GM23338 (cell line): Measurements from ENCODE around the gene VWA2. TPM values are rescaled to one million over a fixed set of nuclear protein-coding genes. Genes with fewer than 3 reads are reported as not detected.

Experiments
- ATAC-seq: fragments of 200-7000 bp; cut with Tn5 transposase; 3 replicates; pipeline ENCODE4 v1.9.1; 2020
- DNase-seq: peaks from one replicate; pipeline ENCODE4 v3.0.0-alpha.2; 2015; ENCODE audit warnings: low spot score
- H2AFZ ChIP-seq: fragments of 200-600 bp; sonication (generic); 2 replicates; pipeline ENCODE4 v1.8.0; 2016; ENCODE audit warnings: antibody characterized with exemption, mild to moderate bottlenecking, moderate library complexity
- H3F3A ChIP-seq: fragments of 200-600 bp; sonication (generic); replicated peaks from 2 replicates; pipeline ENCODE4 v1.8.0; 2017; ENCODE audit warnings: antibody characterized with exemption, mixed run types, low read depth
- H3K27ac ChIP-seq: fragments of 200-600 bp; sonication (generic); 2 replicates; pipeline ENCODE4 v1.6.1; 2016; ENCODE audit warnings: low read depth
- H3K27me3 ChIP-seq: fragments of 200-600 bp; sonication (generic); 2 replicates; pipeline ENCODE4 v1.8.0; 2016; ENCODE audit warnings: mild to moderate bottlenecking, mixed run types, moderate library complexity; ENCODE audit not compliant: insufficient read depth
- H3K36me3 ChIP-seq: fragments of 200-600 bp; sonication (generic); 2 replicates; pipeline ENCODE4 v1.8.0; 2016; ENCODE audit warnings: mild to moderate bottlenecking; ENCODE audit not compliant: insufficient read depth
- H3K4me1 ChIP-seq: fragments of 200-600 bp; sonication (generic); 2 replicates; pipeline ENCODE4 v1.8.0; 2016; ENCODE audit warnings: mild to moderate bottlenecking, moderate library complexity; ENCODE audit not compliant: insufficient read depth
- H3K4me2 ChIP-seq: fragments of 200-600 bp; sonication (generic); 2 replicates; pipeline ENCODE4 v1.7.1; 2017; ENCODE audit warnings: mixed run types
- H3K4me3 ChIP-seq: fragments of 200-600 bp; sonication (generic); 2 replicates; pipeline ENCODE4 v1.6.1; 2016; ENCODE audit warnings: mixed run types
- H3K79me2 ChIP-seq: fragments of 200-600 bp; sonication (generic); replicated peaks from 2 replicates; pipeline ENCODE4 v1.8.0; 2017; ENCODE audit warnings: mild to moderate bottlenecking; ENCODE audit not compliant: insufficient read depth
- H3K9me2 ChIP-seq: fragments of 200-600 bp; sonication (generic); 2 replicates; pipeline ENCODE4 v1.8.0; 2017; ENCODE audit not compliant: insufficient read depth
- H4K20me1 ChIP-seq: fragments of 200-600 bp; sonication (generic); replicated peaks from 2 replicates; pipeline ENCODE4 v1.8.0; 2017; ENCODE audit warnings: mild to moderate bottlenecking; ENCODE audit not compliant: insufficient read depth
- H3K27ac Mint-ChIP-seq: 2 replicates; pipeline ENCODE4 v1.8.0; 2020; ENCODE audit warnings: inconsistent platforms, mild to moderate bottlenecking, moderate library complexity, mixed read lengths
- H3K27me3 Mint-ChIP-seq: 3 replicates; pipeline ENCODE4 v1.8.0; 2022; ENCODE audit warnings: low read depth, mild to moderate bottlenecking, moderate library complexity, mixed read lengths, inconsistent platforms; ENCODE audit not compliant: insufficient read depth, poor library complexity
- H3K36me3 Mint-ChIP-seq: 3 replicates; pipeline ENCODE4 v1.8.0; 2021; ENCODE audit warnings: low read depth, mild to moderate bottlenecking, inconsistent platforms, moderate library complexity, mixed read lengths
- H3K4me1 Mint-ChIP-seq: 3 replicates; pipeline ENCODE4 v1.8.0; 2020; ENCODE audit warnings: mild to moderate bottlenecking, inconsistent platforms, mixed read lengths
- H3K4me3 Mint-ChIP-seq: 3 replicates; pipeline ENCODE4 v1.8.0; 2021; ENCODE audit warnings: moderate library complexity, mild to moderate bottlenecking, inconsistent platforms, mixed read lengths
- H3K9me3 Mint-ChIP-seq: 3 replicates; pipeline ENCODE4 v1.8.0; 2020; ENCODE audit warnings: moderate library complexity, mild to moderate bottlenecking, inconsistent platforms, mixed read lengths
- CREB1 ChIP-seq: fragments of 250-450 bp; sonication (Bioruptor Pico); IDR thresholded peaks from 2 replicates; pipeline ENCODE4 v1.5.0; 2020; ENCODE audit warnings: low read depth, mild to moderate bottlenecking, moderate library complexity
- EZH2 ChIP-seq: fragments of 200-600 bp; sonication (generic); IDR thresholded peaks from one replicate; pipeline ENCODE4 v1.8.0; 2017; ENCODE audit warnings: antibody characterized with exemption, mild to moderate bottlenecking, low read depth; ENCODE audit not compliant: unreplicated experiment
- EZH2phosphoT487 ChIP-seq: fragments of 200-600 bp; sonication (generic); IDR thresholded peaks from one replicate; pipeline ENCODE4 v1.8.1; 2018; ENCODE audit warnings: antibody characterized with exemption; ENCODE audit not compliant: unreplicated experiment
- JUNB ChIP-seq: IDR thresholded peaks from one replicate; pipeline ENCODE4 v1.6.1; 2016; ENCODE audit warnings: antibody characterized with exemption; ENCODE audit not compliant: unreplicated experiment
- NANOG ChIP-seq: IDR thresholded peaks from 2 replicates; pipeline ENCODE4 v1.6.1; 2016; ENCODE audit warnings: antibody characterized with exemption, borderline replicate concordance
- POLR2AphosphoS5 ChIP-seq: IDR thresholded peaks from 2 replicates; pipeline ENCODE4 v1.6.1; 2016; ENCODE audit warnings: antibody characterized with exemption, low read depth
- STAT1 ChIP-seq: IDR thresholded peaks from one replicate; pipeline ENCODE4 v1.6.1; 2016; ENCODE audit warnings: antibody characterized with exemption; ENCODE audit not compliant: unreplicated experiment
- ZNF114 ChIP-seq: fragments of 250-450 bp; sonication (Bioruptor Pico); IDR thresholded peaks from 2 replicates; pipeline ENCODE4 v1.5.0; 2020; ENCODE audit warnings: mild to moderate bottlenecking, moderate library complexity
- ZNF331 ChIP-seq: fragments of 250-450 bp; sonication (Bioruptor Pico); IDR thresholded peaks from 2 replicates; pipeline ENCODE4 v1.5.0; 2020; ENCODE audit warnings: low read depth, mild to moderate bottlenecking, moderate library complexity
- polyA plus RNA-seq: library from polyadenylated mRNA; unstranded; fragments of >200 nt; fragmentation: Nextera tagmentation; extraction: Ambion mirVana; gene quantifications from 2 replicates; pipeline ENCODE4 v1.2.1, GENCODE V29; 2016
- total RNA-seq: library from RNA; depleted of rRNA; stranded (reverse); fragments of >200 nt; shearing (Covaris generic); gene quantifications from 2 replicates; pipeline ENCODE4 v1.2.3, GENCODE V29; 2014
- TF ChIP-seq, protein P1 (sequence below): fragments of 250-450 bp; sonication (Bioruptor Pico); IDR thresholded peaks from 2 replicates; pipeline ENCODE4 v1.5.0; 2020; ENCODE audit warnings: mild to moderate bottlenecking, moderate library complexity
- TF ChIP-seq, protein P2 (sequence below): IDR thresholded peaks from 2 replicates; pipeline ENCODE4 v1.6.1; 2016; ENCODE audit warnings: antibody characterized with exemption
- TF ChIP-seq, protein P3 (sequence below), 2 experiments: fragments of 200-600 bp in 1 of 2; sonication (generic) in 1 of 2; conservative IDR thresholded peaks; 2 replicates each; pipeline versions ENCODE4 v1.5.1 to v1.6.1; 2016 to 2017; ENCODE audit warnings: antibody characterized with exemption in 2 of 2, low read depth in 2 of 2, mild to moderate bottlenecking in 2 of 2, moderate library complexity in 1 of 2
- TF ChIP-seq, protein P4 (sequence below): IDR thresholded peaks from one replicate; pipeline ENCODE4 v1.6.1; 2018; ENCODE audit warnings: antibody characterized with exemption; ENCODE audit not compliant: unreplicated experiment

VWA2 gene
- total and polyA plus RNA-seq, 2 experiments from 2014 or later, result 0.48 to 3.7 TPM

- H3K79me2 ChIP-seq, result no peaks in the 10 kb centered on the region
Observed at GRCh38 chr10:114297136-114297705, 58.2 kb downstream of the VWA2 start.

More at GRCh38 chr10:114297136-114297705, 58.2 kb downstream of the VWA2 start:
- H3K27ac ChIP-seq, result no peak overlapping the region
- H3K27me3 Mint-ChIP-seq, result peaks cover 9% of the 10 kb centered on the region
- no peaks in the 10 kb centered on the region for H3K9me2 ChIP-seq
- no peak overlapping the region for H3K27ac Mint-ChIP-seq
- H3K27me3 ChIP-seq, result no peaks in the 10 kb centered on the region
- H3F3A ChIP-seq, result no peaks in the 10 kb centered on the region
- H2AFZ ChIP-seq, result no peak overlapping the region
- no peak overlapping the region for H3K4me2 ChIP-seq
- H3K4me3 Mint-ChIP-seq, result no peak overlapping the region
- no peak for ATAC-seq
- no peaks in the 10 kb centered on the region; the same call in 2 of the 3 replicates for H3K4me1 Mint-ChIP-seq
- TF ChIP-seq NANOG, result no peak
- TF ChIP-seq STAT1, result no peak
- TF ChIP-seq, protein P1, sequence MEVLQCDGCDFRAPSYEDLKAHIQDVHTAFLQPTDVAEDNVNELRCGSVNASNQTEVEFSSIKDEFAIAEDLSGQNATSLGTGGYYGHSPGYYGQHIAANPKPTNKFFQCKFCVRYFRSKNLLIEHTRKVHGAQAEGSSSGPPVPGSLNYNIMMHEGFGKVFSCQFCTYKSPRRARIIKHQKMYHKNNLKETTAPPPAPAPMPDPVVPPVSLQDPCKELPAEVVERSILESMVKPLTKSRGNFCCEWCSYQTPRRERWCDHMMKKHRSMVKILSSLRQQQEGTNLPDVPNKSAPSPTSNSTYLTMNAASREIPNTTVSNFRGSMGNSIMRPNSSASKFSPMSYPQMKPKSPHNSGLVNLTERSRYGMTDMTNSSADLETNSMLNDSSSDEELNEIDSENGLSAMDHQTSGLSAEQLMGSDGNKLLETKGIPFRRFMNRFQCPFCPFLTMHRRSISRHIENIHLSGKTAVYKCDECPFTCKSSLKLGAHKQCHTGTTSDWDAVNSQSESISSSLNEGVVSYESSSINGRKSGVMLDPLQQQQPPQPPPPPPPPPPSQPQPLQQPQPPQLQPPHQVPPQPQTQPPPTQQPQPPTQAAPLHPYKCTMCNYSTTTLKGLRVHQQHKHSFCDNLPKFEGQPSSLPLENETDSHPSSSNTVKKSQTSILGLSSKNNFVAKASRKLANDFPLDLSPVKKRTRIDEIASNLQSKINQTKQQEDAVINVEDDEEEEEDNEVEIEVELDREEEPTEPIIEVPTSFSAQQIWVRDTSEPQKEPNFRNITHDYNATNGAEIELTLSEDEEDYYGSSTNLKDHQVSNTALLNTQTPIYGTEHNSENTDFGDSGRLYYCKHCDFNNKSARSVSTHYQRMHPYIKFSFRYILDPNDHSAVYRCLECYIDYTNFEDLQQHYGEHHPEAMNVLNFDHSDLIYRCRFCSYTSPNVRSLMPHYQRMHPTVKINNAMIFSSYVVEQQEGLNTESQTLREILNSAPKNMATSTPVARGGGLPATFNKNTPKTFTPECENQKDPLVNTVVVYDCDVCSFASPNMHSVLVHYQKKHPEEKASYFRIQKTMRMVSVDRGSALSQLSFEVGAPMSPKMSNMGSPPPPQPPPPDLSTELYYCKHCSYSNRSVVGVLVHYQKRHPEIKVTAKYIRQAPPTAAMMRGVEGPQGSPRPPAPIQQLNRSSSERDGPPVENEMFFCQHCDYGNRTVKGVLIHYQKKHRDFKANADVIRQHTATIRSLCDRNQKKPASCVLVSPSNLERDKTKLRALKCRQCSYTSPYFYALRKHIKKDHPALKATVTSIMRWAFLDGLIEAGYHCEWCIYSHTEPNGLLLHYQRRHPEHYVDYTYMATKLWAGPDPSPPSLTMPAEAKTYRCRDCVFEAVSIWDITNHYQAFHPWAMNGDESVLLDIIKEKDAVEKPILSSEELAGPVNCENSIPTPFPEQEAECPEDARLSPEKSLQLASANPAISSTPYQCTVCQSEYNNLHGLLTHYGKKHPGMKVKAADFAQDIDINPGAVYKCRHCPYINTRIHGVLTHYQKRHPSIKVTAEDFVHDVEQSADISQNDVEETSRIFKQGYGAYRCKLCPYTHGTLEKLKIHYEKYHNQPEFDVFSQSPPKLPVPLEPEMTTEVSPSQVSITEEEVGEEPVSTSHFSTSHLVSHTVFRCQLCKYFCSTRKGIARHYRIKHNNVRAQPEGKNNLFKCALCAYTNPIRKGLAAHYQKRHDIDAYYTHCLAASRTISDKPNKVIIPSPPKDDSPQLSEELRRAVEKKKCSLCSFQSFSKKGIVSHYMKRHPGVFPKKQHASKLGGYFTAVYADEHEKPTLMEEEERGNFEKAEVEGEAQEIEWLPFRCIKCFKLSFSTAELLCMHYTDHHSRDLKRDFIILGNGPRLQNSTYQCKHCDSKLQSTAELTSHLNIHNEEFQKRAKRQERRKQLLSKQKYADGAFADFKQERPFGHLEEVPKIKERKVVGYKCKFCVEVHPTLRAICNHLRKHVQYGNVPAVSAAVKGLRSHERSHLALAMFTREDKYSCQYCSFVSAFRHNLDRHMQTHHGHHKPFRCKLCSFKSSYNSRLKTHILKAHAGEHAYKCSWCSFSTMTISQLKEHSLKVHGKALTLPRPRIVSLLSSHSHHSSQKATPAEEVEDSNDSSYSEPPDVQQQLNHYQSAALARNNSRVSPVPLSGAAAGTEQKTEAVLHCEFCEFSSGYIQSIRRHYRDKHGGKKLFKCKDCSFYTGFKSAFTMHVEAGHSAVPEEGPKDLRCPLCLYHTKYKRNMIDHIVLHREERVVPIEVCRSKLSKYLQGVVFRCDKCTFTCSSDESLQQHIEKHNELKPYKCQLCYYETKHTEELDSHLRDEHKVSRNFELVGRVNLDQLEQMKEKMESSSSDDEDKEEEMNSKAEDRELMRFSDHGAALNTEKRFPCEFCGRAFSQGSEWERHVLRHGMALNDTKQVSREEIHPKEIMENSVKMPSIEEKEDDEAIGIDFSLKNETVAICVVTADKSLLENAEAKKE, result no peak
- TF ChIP-seq POLR2AphosphoS5, result no peak
- TF ChIP-seq CREB1 (CRISPR knock-in tag), result no peak
- TF ChIP-seq, protein P2, sequence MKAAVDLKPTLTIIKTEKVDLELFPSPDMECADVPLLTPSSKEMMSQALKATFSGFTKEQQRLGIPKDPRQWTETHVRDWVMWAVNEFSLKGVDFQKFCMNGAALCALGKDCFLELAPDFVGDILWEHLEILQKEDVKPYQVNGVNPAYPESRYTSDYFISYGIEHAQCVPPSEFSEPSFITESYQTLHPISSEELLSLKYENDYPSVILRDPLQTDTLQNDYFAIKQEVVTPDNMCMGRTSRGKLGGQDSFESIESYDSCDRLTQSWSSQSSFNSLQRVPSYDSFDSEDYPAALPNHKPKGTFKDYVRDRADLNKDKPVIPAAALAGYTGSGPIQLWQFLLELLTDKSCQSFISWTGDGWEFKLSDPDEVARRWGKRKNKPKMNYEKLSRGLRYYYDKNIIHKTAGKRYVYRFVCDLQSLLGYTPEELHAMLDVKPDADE, result no peak
- TF ChIP-seq ZNF114 (CRISPR knock-in tag), result no peak
- TF ChIP-seq, protein P3, sequence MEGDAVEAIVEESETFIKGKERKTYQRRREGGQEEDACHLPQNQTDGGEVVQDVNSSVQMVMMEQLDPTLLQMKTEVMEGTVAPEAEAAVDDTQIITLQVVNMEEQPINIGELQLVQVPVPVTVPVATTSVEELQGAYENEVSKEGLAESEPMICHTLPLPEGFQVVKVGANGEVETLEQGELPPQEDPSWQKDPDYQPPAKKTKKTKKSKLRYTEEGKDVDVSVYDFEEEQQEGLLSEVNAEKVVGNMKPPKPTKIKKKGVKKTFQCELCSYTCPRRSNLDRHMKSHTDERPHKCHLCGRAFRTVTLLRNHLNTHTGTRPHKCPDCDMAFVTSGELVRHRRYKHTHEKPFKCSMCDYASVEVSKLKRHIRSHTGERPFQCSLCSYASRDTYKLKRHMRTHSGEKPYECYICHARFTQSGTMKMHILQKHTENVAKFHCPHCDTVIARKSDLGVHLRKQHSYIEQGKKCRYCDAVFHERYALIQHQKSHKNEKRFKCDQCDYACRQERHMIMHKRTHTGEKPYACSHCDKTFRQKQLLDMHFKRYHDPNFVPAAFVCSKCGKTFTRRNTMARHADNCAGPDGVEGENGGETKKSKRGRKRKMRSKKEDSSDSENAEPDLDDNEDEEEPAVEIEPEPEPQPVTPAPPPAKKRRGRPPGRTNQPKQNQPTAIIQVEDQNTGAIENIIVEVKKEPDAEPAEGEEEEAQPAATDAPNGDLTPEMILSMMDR (conservative IDR thresholded peaks at IDR 0.05; ENCODE audit: low read depth in 2 of 2), result no peak
- TF ChIP-seq EZH2phosphoT487, result no peak
- TF ChIP-seq, protein P4, sequence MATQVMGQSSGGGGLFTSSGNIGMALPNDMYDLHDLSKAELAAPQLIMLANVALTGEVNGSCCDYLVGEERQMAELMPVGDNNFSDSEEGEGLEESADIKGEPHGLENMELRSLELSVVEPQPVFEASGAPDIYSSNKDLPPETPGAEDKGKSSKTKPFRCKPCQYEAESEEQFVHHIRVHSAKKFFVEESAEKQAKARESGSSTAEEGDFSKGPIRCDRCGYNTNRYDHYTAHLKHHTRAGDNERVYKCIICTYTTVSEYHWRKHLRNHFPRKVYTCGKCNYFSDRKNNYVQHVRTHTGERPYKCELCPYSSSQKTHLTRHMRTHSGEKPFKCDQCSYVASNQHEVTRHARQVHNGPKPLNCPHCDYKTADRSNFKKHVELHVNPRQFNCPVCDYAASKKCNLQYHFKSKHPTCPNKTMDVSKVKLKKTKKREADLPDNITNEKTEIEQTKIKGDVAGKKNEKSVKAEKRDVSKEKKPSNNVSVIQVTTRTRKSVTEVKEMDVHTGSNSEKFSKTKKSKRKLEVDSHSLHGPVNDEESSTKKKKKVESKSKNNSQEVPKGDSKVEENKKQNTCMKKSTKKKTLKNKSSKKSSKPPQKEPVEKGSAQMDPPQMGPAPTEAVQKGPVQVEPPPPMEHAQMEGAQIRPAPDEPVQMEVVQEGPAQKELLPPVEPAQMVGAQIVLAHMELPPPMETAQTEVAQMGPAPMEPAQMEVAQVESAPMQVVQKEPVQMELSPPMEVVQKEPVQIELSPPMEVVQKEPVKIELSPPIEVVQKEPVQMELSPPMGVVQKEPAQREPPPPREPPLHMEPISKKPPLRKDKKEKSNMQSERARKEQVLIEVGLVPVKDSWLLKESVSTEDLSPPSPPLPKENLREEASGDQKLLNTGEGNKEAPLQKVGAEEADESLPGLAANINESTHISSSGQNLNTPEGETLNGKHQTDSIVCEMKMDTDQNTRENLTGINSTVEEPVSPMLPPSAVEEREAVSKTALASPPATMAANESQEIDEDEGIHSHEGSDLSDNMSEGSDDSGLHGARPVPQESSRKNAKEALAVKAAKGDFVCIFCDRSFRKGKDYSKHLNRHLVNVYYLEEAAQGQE, result no peak
- no peak for TF ChIP-seq JUNB
- TF ChIP-seq EZH2, result no peak
- no peak for TF ChIP-seq ZNF331 (CRISPR knock-in tag)
- peaks cover 15% of the 10 kb centered on the region for H3K36me3 ChIP-seq
- no peaks in the 10 kb centered on the region for H4K20me1 ChIP-seq
- H3K36me3 Mint-ChIP-seq, result peaks cover 40% of the 10 kb centered on the region
- peaks cover 21% of the 10 kb centered on the region for H3K9me3 Mint-ChIP-seq
- H3K4me3 ChIP-seq, result no peak overlapping the region
- no peaks in the 10 kb centered on the region for H3K4me1 ChIP-seq
- DNase-seq, result no peak
